NCI-H2107 treated with DMSO at 0.1 percent for 48 hours (cell line): Measurements from ENCODE around the gene PRELID3B.
"Not testable (repeated sequence)": the region's sequence is repeated elsewhere in the genome, so short reads cannot be mapped to it uniquely, and the experiment has no call there.

Experiments used
- DNase-seq: peaks from one replicate; lab custom pipeline; 2025; ENCODE audit not compliant: unreplicated experiment; lab: John Stamatoyannopoulos, UW

PRELID3B gene

GRCh38 chr20:59027741-59028320, 14.8 kb downstream of the PRELID3B start:
- no peak for DNase-seq

- no peak for DNase-seq
Observed at GRCh38 chr20:59026904-59027740, 15.5 kb downstream of the PRELID3B start.

- no peak for DNase-seq
Observed at GRCh38 chr20:59025511-59025910, 17.1 kb downstream of the PRELID3B start.

GRCh38 chr20:59025086-59025485, 17.5 kb downstream of the PRELID3B start:
- no peak for DNase-seq

- no peak for DNase-seq
Observed at GRCh38 chr20:59024111-59024530, 18.5 kb downstream of the PRELID3B start.

- no peak for DNase-seq
Observed at GRCh38 chr20:59023616-59024015, 19.0 kb downstream of the PRELID3B start.

GRCh38 chr20:59022754-59023153, 19.8 kb downstream of the PRELID3B start:
- DNase-seq = no peak

- no peak for DNase-seq
Observed at GRCh38 chr20:59020938-59021551, 21.5 kb downstream of the PRELID3B start.

GRCh38 chr20:59019217-59019616, 23.4 kb downstream of the PRELID3B start, which contains the start of gene TUBB1:
Gene TUBB1 (plus strand): TSS chr20:59019429. CDS start chr20:59019523, 94 bp downstream.
- DNase-seq = no peak

- DNase-seq = no peak
Observed at GRCh38 chr20:59018817-59019216, 23.8 kb downstream of the PRELID3B start.

GRCh38 chr20:59017493-59018231, 24.9 kb downstream of the PRELID3B start:
- no peak for DNase-seq

GRCh38 chr20:59016795-59017492, 25.6 kb downstream of the PRELID3B start:
- DNase-seq = no peak

GRCh38 chr20:59015812-59016711, 26.5 kb downstream of the PRELID3B start:
- DNase-seq = no peak

- DNase-seq = no peak
Observed at GRCh38 chr20:59015411-59015810, 27.2 kb downstream of the PRELID3B start.

- DNase-seq = no peak
Observed at GRCh38 chr20:59014680-59015389, 27.8 kb downstream of the PRELID3B start.

GRCh38 chr20:59013959-59014608, 28.5 kb downstream of the PRELID3B start:
- no peak for DNase-seq

GRCh38 chr20:59013031-59013951, 29.3 kb downstream of the PRELID3B start:
- no peak for DNase-seq

GRCh38 chr20:59011874-59012157, 30.8 kb downstream of the PRELID3B start:
- not testable (repeated sequence) for DNase-seq
